Chondrocyte (in vitro differentiated cells): Measurements from ENCODE around the gene RNF207. TPM values are rescaled to one million over a fixed set of nuclear protein-coding genes. Genes with fewer than 3 reads are reported as not detected.

Experiments
- DNase-seq: peaks from one replicate; pipeline ENCODE4 v3.0.0; 2021; ENCODE audit warnings: mixed read lengths, low spot score
- H3K27ac Mint-ChIP-seq: one replicate; pipeline ENCODE4 v1.8.0; 2021; ENCODE audit warnings: mild to moderate bottlenecking, moderate library complexity, mixed read lengths; ENCODE audit not compliant: unreplicated experiment
- H3K27me3 Mint-ChIP-seq: 2 replicates; pipeline ENCODE4 v1.8.0; 2021; ENCODE audit warnings: low read depth, mixed read lengths
- H3K36me3 Mint-ChIP-seq: 2 replicates; pipeline ENCODE4 v1.8.0; 2021; ENCODE audit warnings: low read depth, mixed read lengths
- H3K4me1 Mint-ChIP-seq: 2 replicates; pipeline ENCODE4 v1.8.0; 2021; ENCODE audit warnings: low read depth, mild to moderate bottlenecking, mixed read lengths
- H3K4me3 Mint-ChIP-seq: one replicate; pipeline ENCODE4 v1.8.0; 2021; ENCODE audit warnings: mild to moderate bottlenecking, moderate library complexity, mixed read lengths; ENCODE audit not compliant: unreplicated experiment
- H3K9me3 Mint-ChIP-seq: 2 replicates; pipeline ENCODE4 v1.8.0; 2021; ENCODE audit warnings: low read depth, mixed read lengths
- total RNA-seq: library from RNA; stranded (reverse); gene quantifications from 3 replicates; pipeline ENCODE4 v1.2.1, GENCODE V29; 2021
- TF ChIP-seq, protein P1 (sequence below): fragments of 200-600 bp; sonication (generic); IDR thresholded peaks from 2 replicates; pipeline ENCODE4 v1.5.0; 2021; ENCODE audit warnings: antibody characterized with exemption, mild to moderate bottlenecking, moderate library complexity

The RNF207 gene
- total RNA-seq, 1 donor from 2014 or later = 19.9 TPM

DNA sequence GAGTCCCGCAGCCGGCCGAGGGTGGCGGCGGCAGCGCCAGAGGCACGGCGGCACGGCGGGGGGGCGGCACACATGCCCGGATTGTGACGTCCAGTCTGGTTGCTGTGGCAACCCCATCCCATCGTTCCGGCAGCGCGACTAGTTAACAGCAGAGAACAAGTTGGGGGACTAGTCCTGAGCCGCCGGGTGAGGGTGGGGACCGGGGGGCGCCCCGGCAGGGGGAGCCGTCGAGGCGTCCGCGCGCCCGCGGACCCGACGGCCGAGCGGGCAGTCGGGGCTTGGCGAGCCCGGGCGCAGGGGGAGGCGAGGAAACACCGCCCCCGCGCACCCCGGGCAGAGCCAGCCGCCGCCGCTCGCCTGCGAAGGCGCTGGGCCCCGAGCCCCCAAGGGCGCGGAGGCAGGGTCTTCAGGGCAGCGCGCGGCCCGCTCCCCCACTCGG, 25.6 kb upstream of the RNF207 start, which contains the start of gene CHD5:
Gene CHD5, minus strand, starts transcription at position 54 of the 439 bp plus-strand sequence. CDS start 298 bp downstream, outside the sequence.
- Mint-ChIP-seq H3K36me3 (peaks cover 3% of the 10 kb centered on the region), H3K4me3 (peak within 1 kb of the TSS; percentile 19), H3K9me3 (no peaks in the 10 kb centered on the region), H3K27me3 (peaks cover 21% of the 10 kb centered on the region), H3K4me1 (peaks cover 29% of the 10 kb centered on the region), H3K27ac (no peak within 1 kb of the TSS)
- no peak for DNase-seq
- TF ChIP-seq, protein P1, sequence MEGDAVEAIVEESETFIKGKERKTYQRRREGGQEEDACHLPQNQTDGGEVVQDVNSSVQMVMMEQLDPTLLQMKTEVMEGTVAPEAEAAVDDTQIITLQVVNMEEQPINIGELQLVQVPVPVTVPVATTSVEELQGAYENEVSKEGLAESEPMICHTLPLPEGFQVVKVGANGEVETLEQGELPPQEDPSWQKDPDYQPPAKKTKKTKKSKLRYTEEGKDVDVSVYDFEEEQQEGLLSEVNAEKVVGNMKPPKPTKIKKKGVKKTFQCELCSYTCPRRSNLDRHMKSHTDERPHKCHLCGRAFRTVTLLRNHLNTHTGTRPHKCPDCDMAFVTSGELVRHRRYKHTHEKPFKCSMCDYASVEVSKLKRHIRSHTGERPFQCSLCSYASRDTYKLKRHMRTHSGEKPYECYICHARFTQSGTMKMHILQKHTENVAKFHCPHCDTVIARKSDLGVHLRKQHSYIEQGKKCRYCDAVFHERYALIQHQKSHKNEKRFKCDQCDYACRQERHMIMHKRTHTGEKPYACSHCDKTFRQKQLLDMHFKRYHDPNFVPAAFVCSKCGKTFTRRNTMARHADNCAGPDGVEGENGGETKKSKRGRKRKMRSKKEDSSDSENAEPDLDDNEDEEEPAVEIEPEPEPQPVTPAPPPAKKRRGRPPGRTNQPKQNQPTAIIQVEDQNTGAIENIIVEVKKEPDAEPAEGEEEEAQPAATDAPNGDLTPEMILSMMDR = peak; percentile 53

DNA sequence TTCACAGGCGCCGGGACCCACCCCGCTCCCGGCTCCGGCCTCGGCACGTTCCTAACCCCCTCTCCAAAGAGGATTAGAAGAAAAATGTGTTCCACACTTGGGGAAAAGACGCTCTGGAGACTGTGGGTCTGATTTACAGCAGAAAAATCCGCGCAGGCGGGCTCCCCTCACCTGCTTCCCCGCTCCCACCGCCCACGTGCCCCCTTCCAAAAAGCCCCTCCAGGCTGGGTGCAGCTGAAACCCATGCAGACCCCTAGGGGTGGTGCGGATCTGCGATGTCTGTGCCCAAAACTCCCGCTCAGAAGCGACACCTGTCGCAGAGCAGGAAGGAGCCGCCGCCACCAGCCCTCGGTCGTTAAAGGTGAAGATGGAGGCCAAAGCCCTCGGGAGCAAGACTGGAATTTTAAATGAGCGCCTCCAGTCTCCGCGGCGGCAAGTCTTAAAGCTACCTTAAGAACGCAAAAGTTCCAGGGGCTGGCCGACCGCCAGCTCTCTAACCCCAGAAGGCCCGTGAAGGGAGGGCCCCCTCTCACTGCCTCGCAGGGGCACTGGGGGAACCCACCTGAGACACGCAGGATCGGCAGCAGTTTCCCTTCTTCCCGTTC, 25.1 kb upstream of the RNF207 start:
- H3K4me1 Mint-ChIP-seq = peaks cover 34% of the 10 kb centered on the region

DNA sequence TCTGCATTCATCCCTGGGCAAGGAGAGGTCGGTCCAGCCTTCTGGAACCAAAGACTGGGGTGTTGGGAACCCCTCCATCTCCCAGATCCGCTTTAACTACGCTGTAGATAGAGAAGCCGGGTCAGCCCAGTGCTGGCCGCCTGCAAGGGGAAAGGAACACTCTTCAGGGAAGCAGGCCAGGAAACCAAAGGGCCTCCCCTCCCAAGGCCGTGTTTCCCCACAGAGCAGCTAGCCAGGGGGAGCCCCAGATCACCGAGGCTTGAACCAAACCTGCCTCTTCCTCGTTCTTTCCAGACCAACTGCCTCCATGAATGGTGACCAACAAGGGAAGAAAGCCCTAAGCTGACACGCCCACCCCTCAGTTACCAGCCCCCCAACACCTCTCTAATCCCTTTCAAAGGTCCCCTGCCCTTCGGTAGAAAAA, 24.6 kb upstream of the RNF207 start:
- H3K9me3 Mint-ChIP-seq = no peaks in the 10 kb centered on the region

More for the DNA sequence above, 25.1 kb upstream of the RNF207 start:
- Mint-ChIP-seq H3K9me3 (no peaks in the 10 kb centered on the region), H3K27me3 (peaks cover 21% of the 10 kb centered on the region), H3K4me3 (peak overlapping the region; percentile 19), H3K36me3 (peaks cover 5% of the 10 kb centered on the region), H3K27ac (no peak overlapping the region)
- DNase-seq = no peak
- TF ChIP-seq, protein P1 = no peak

DNA sequence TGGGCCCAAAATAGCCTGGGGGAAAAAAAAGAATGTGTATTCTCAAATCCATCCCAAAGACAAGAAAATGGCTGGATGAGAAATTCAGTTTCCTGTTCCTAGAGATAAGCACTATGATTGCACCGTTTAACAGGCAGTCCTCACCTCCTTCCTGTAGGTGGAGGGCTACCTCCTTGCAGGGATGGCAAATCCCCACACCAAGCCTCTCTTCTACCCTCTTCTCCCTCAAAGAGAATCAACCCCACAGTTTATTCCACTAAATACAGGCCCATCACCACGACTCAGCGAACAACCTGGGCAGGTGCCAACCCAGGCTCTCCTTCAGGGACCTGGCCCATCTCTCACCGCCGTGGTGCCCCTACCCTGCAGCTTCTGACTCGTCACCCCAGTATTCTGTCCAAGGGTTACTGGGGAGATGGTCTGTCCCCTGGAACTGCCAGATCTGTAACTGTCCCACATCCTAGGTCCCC, 22.4 kb upstream of the RNF207 start:
- Mint-ChIP-seq H3K27ac (no peak overlapping the region), H3K4me3 (no peak overlapping the region), H3K4me1 (peaks cover 36% of the 10 kb centered on the region), H3K27me3 (peaks cover 6% of the 10 kb centered on the region), H3K36me3 (peaks cover 11% of the 10 kb centered on the region), H3K9me3 (no peaks in the 10 kb centered on the region)
- TF ChIP-seq, protein P1 = peak; percentile 36
- DNase-seq = no peak

More for the DNA sequence above, 24.6 kb upstream of the RNF207 start:
- H3K4me1 Mint-ChIP-seq = peaks cover 36% of the 10 kb centered on the region
- TF ChIP-seq, protein P1 = no peak
- peaks cover 9% of the 10 kb centered on the region for H3K36me3 Mint-ChIP-seq
- no peak overlapping the region for H3K27ac Mint-ChIP-seq
- DNase-seq = no peak
- peaks cover 21% of the 10 kb centered on the region for H3K27me3 Mint-ChIP-seq
- H3K4me3 Mint-ChIP-seq = no peak overlapping the region

DNA sequence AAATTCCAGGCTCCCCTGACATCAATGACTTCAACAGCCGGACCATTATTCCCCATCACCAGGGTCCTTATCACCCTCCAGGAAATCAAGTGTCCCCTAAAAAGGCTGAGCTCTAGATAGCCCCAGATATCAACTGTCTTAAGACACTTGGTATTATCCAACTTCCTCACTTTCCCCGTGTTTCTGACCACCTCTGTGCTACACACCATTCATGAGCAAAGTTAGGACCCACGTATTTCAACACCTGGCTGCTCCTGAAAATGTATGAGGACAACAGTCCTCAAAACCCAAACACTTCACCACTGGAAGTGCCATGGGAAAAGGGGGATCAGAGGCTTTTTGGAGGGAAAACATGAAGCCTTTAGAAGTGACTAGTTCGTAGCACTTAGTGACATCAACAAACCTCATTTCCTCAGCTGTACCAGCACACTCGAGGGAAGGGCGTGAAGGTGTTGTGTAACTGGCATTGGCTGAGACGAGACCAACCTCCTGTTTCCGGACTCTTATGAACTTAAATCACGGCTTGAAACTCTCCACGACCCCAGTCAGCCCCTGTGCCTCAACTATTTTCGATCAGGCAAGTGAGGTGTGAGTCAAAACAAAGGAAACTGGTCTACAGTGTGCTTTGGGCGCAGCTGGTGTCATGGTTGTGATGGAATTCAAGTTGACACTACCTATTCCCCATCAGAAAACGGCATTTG, 21.7 kb upstream of the RNF207 start:
- Mint-ChIP-seq H3K27ac (peak overlapping the region; percentile 62), H3K27me3 (peaks cover 2% of the 10 kb centered on the region), H3K4me3 (no peak overlapping the region), H3K4me1 (peaks cover 33% of the 10 kb centered on the region), H3K36me3 (peaks cover 15% of the 10 kb centered on the region), H3K9me3 (no peaks in the 10 kb centered on the region)
- DNase-seq = no peak
- TF ChIP-seq, protein P1 = no peak
